Measurements from ENCODE around the gene CORO1A. TPM values are rescaled to one million over a fixed set of nuclear protein-coding genes. Genes with fewer than 3 reads are reported as not detected.
"Not testable (repeated sequence)": the region's sequence is repeated elsewhere in the genome, so short reads cannot be mapped to it uniquely, and the experiment has no call there.

The CORO1A gene
- total and polyA plus RNA-seq, 2 experiments from 2014 or later, result 1.7 to 4.8 TPM

DNA sequence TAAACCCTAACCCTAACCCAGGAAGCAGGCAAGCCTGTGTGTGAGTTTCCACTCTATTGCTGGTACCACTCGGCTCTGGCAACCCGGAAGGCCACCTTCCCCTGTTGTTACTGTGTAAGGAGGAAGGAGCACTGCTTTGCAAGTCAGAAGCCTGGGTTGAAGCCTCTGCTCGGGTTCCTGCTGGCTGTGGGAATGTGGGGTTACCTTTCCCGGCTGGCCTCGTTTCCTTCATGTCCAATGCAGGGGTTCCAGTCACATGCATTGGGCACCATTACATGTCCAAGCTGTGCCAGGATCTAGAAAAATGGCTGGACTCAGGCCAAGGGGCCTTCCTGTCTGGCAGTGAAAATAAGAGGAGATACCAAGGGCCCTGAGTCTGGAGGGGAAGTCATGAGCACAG lies 33.7 kb downstream of the CORO1A start:
- H3K4me2 ChIP-seq (ENCODE audit: unreplicated experiment); DNase-seq; H3K9ac ChIP-seq; H3K9me3 ChIP-seq (ENCODE audit: low read depth); H3K4me3 ChIP-seq; H3K9me2 ChIP-seq (ENCODE audit: insufficient read depth); H3F3A ChIP-seq (ENCODE audit: insufficient read depth); H3K4me1 ChIP-seq (ENCODE audit: insufficient read depth); H3K79me2 ChIP-seq (ENCODE audit: insufficient read depth); H3K36me3 ChIP-seq (ENCODE audit: low read depth); H3K27me3 ChIP-seq (replicated peaks; ENCODE audit: insufficient read depth); H3K27ac ChIP-seq; H4K20me1 ChIP-seq (ENCODE audit: insufficient read depth); in situ Hi-C loops (cut with MboI); H2AFZ ChIP-seq: not testable (repeated sequence)
- WGBS, 2 experiments (ENCODE audit: low coverage in 1 of 2, low lambda C conversion rate in 2 of 2, missing lambda C conversion rate in 2 of 2), result 73 to 87% methylated on average over 5 of the region's 5 CpGs

Small RNA genes lying within 50 kb of the gene (small RNA-seq; reads per million reads assigned to genes)
- gene AC106782.4 (ENCODE audit: low read depth, low replicate concordance), result not detected

Other genes starting within 250 kb of the CORO1A start
- gene TMEM219, start 221.5 kb upstream of the CORO1A start, total RNA-seq (2014; rRNA removed; shearing (Covaris generic)), result 91.6 and 124 TPM in 2 replicates
- 162 and 166 TPM in 2 replicates for gene TMEM219, start 221.5 kb upstream of the CORO1A start, polyA plus RNA-seq (2016; fragmentation: Nextera tagmentation; extraction: Ambion mirVana)
- gene TAOK2, start 209.7 kb upstream of the CORO1A start, total RNA-seq (2014; rRNA removed; shearing (Covaris generic)), result 57.7 and 57.9 TPM in 2 replicates
- 12.5 and 13.6 TPM in 2 replicates for gene TAOK2, start 209.7 kb upstream of the CORO1A start, polyA plus RNA-seq (2016; fragmentation: Nextera tagmentation; extraction: Ambion mirVana)
- gene HIRIP3, start 188.0 kb upstream of the CORO1A start, total RNA-seq (2014; rRNA removed; shearing (Covaris generic)), result 3.2 and 3.9 TPM in 2 replicates
- gene HIRIP3, start 188.0 kb upstream of the CORO1A start, polyA plus RNA-seq (2016; fragmentation: Nextera tagmentation; extraction: Ambion mirVana), result 11.9 and 14.0 TPM in 2 replicates
- 51.1 and 111 TPM in 2 replicates for gene INO80E, start 187.4 kb upstream of the CORO1A start, total RNA-seq (2014; rRNA removed; shearing (Covaris generic))
- gene INO80E, start 187.4 kb upstream of the CORO1A start, polyA plus RNA-seq (2016; fragmentation: Nextera tagmentation; extraction: Ambion mirVana), result 32.3 and 35.3 TPM in 2 replicates
- not detected in 2 replicates for gene DOC2A, start 172.6 kb upstream of the CORO1A start, total RNA-seq (2014; rRNA removed; shearing (Covaris generic))
- not detected in 2 replicates for gene DOC2A, start 172.6 kb upstream of the CORO1A start, polyA plus RNA-seq (2016; fragmentation: Nextera tagmentation; extraction: Ambion mirVana)
- not detected in 2 replicates for gene C16orf92, start 160.4 kb upstream of the CORO1A start, total RNA-seq (2014; rRNA removed; shearing (Covaris generic))
- not detected in 2 replicates for gene C16orf92, start 160.4 kb upstream of the CORO1A start, polyA plus RNA-seq (2016; fragmentation: Nextera tagmentation; extraction: Ambion mirVana)
- not detected in 2 replicates for gene TLCD3B, start 152.3 kb upstream of the CORO1A start, total RNA-seq (2014; rRNA removed; shearing (Covaris generic))
- gene TLCD3B, start 152.3 kb upstream of the CORO1A start, polyA plus RNA-seq (2016; fragmentation: Nextera tagmentation; extraction: Ambion mirVana), result 0.13 TPM in 1 of 2 replicates, not detected in the other
- gene ALDOA, start 117.8 kb upstream of the CORO1A start, total RNA-seq (2014; rRNA removed; shearing (Covaris generic)), result 1,441 and 1,602 TPM in 2 replicates
- gene ALDOA, start 117.8 kb upstream of the CORO1A start, polyA plus RNA-seq (2016; fragmentation: Nextera tagmentation; extraction: Ambion mirVana), result 2,742 and 2,900 TPM in 2 replicates
- gene PPP4C, start 107.6 kb upstream of the CORO1A start, total RNA-seq (2014; rRNA removed; shearing (Covaris generic)), result 135 and 168 TPM in 2 replicates
- gene PPP4C, start 107.6 kb upstream of the CORO1A start, polyA plus RNA-seq (2016; fragmentation: Nextera tagmentation; extraction: Ambion mirVana), result 205 and 210 TPM in 2 replicates
- gene TBX6, start 91.7 kb upstream of the CORO1A start, total RNA-seq (2014; rRNA removed; shearing (Covaris generic)), result 0.11 TPM in 1 of 2 replicates, not detected in the other
- 0.13 and 0.20 TPM in 2 replicates for gene TBX6, start 91.7 kb upstream of the CORO1A start, polyA plus RNA-seq (2016; fragmentation: Nextera tagmentation; extraction: Ambion mirVana)
- gene YPEL3, start 87.4 kb upstream of the CORO1A start, total RNA-seq (2014; rRNA removed; shearing (Covaris generic)), result 62.6 and 100.0 TPM in 2 replicates
- 192 and 200 TPM in 2 replicates for gene YPEL3, start 87.4 kb upstream of the CORO1A start, polyA plus RNA-seq (2016; fragmentation: Nextera tagmentation; extraction: Ambion mirVana)
- 0.22 TPM in 1 of 2 replicates, not detected in the other for gene GDPD3, start 70.1 kb upstream of the CORO1A start, total RNA-seq (2014; rRNA removed; shearing (Covaris generic))
- gene GDPD3, start 70.1 kb upstream of the CORO1A start, polyA plus RNA-seq (2016; fragmentation: Nextera tagmentation; extraction: Ambion mirVana), result 1.1 and 1.2 TPM in 2 replicates
- 47.3 and 60.4 TPM in 2 replicates for gene MAPK3, start 60.4 kb upstream of the CORO1A start, total RNA-seq (2014; rRNA removed; shearing (Covaris generic))
- gene MAPK3, start 60.4 kb upstream of the CORO1A start, polyA plus RNA-seq (2016; fragmentation: Nextera tagmentation; extraction: Ambion mirVana), result 40.3 and 44.4 TPM in 2 replicates
- gene BOLA2B, start 10.1 kb downstream of the CORO1A start, total RNA-seq (2014; rRNA removed; shearing (Covaris generic)), result 2.0 and 155 TPM in 2 replicates
- gene BOLA2B, start 10.1 kb downstream of the CORO1A start, polyA plus RNA-seq (2016; fragmentation: Nextera tagmentation; extraction: Ambion mirVana), result 122 and 146 TPM in 2 replicates
- 14.3 and 32.6 TPM in 2 replicates for gene SLX1A, start 10.3 kb downstream of the CORO1A start, total RNA-seq (2014; rRNA removed; shearing (Covaris generic))
- 32.2 and 51.7 TPM in 2 replicates for gene SLX1A, start 10.3 kb downstream of the CORO1A start, polyA plus RNA-seq (2016; fragmentation: Nextera tagmentation; extraction: Ambion mirVana)
- gene SULT1A3, start 15.7 kb downstream of the CORO1A start, total RNA-seq (2014; rRNA removed; shearing (Covaris generic)), result 12.2 and 22.9 TPM in 2 replicates
- 4.5 and 4.8 TPM in 2 replicates for gene SULT1A3, start 15.7 kb downstream of the CORO1A start, polyA plus RNA-seq (2016; fragmentation: Nextera tagmentation; extraction: Ambion mirVana)
- 2.5 and 4.0 TPM in 2 replicates for gene NPIPB13, start 64.9 kb downstream of the CORO1A start, total RNA-seq (2014; rRNA removed; shearing (Covaris generic))
- 2.1 and 2.7 TPM in 2 replicates for gene NPIPB13, start 64.9 kb downstream of the CORO1A start, polyA plus RNA-seq (2016; fragmentation: Nextera tagmentation; extraction: Ambion mirVana)
- 38.5 and 42.9 TPM in 2 replicates for gene CD2BP2, start 171.7 kb downstream of the CORO1A start, total RNA-seq (2014; rRNA removed; shearing (Covaris generic))
- gene CD2BP2, start 171.7 kb downstream of the CORO1A start, polyA plus RNA-seq (2016; fragmentation: Nextera tagmentation; extraction: Ambion mirVana), result 50.0 and 53.4 TPM in 2 replicates
- gene TBC1D10B, start 186.9 kb downstream of the CORO1A start, total RNA-seq (2014; rRNA removed; shearing (Covaris generic)), result 41.2 and 43.9 TPM in 2 replicates
- 10.3 and 12.2 TPM in 2 replicates for gene TBC1D10B, start 186.9 kb downstream of the CORO1A start, polyA plus RNA-seq (2016; fragmentation: Nextera tagmentation; extraction: Ambion mirVana)
- not detected in 2 replicates for gene MYL11, start 191.2 kb downstream of the CORO1A start, total RNA-seq (2014; rRNA removed; shearing (Covaris generic))
- 1.5 and 2.1 TPM in 2 replicates for gene MYL11, start 191.2 kb downstream of the CORO1A start, polyA plus RNA-seq (2016; fragmentation: Nextera tagmentation; extraction: Ambion mirVana)
- not detected in 2 replicates for gene SEPTIN1, start 199.0 kb downstream of the CORO1A start, total RNA-seq (2014; rRNA removed; shearing (Covaris generic))
- gene SEPTIN1, start 199.0 kb downstream of the CORO1A start, polyA plus RNA-seq (2016; fragmentation: Nextera tagmentation; extraction: Ambion mirVana), result 1.7 and 1.9 TPM in 2 replicates
- gene ZNF48, start 211.8 kb downstream of the CORO1A start, total RNA-seq (2014; rRNA removed; shearing (Covaris generic)), result 6.3 and 16.2 TPM in 2 replicates
- gene ZNF48, start 211.8 kb downstream of the CORO1A start, polyA plus RNA-seq (2016; fragmentation: Nextera tagmentation; extraction: Ambion mirVana), result 0.65 and 0.81 TPM in 2 replicates
- 17.6 and 33.1 TPM in 2 replicates for gene ZNF771, start 224.0 kb downstream of the CORO1A start, total RNA-seq (2014; rRNA removed; shearing (Covaris generic))
- 20.1 and 21.1 TPM in 2 replicates for gene ZNF771, start 224.0 kb downstream of the CORO1A start, polyA plus RNA-seq (2016; fragmentation: Nextera tagmentation; extraction: Ambion mirVana)
- gene DCTPP1, start 246.4 kb downstream of the CORO1A start, total RNA-seq (2014; rRNA removed; shearing (Covaris generic)), result 20.2 and 24.3 TPM in 2 replicates
- gene DCTPP1, start 246.4 kb downstream of the CORO1A start, polyA plus RNA-seq (2016; fragmentation: Nextera tagmentation; extraction: Ambion mirVana), result 45.7 and 47.3 TPM in 2 replicates

All from GM23248 (cell line).